Neural progenitor cell (in vitro differentiated cells): ENCODE results near the gene GORAB. TPM values are rescaled to one million over a fixed set of nuclear protein-coding genes. Genes with fewer than 3 reads are reported as not detected.

Experiments
- DNase-seq: peaks from one replicate; pipeline ENCODE4 v3.0.0-alpha.2; 2016; ENCODE audit warnings: low spot score
- H2AFZ ChIP-seq: fragments of 200-600 bp; sonication (generic); replicated peaks from 2 replicates; pipeline ENCODE4 v1.6.1; 2016; ENCODE audit warnings: antibody characterized with exemption
- H3F3A ChIP-seq: fragments of 200-600 bp; sonication (generic); 2 replicates; pipeline ENCODE4 v1.6.1; 2016; ENCODE audit warnings: antibody characterized with exemption, low read depth
- H3K27ac ChIP-seq: fragments of 200-600 bp; sonication (generic); 2 replicates; pipeline ENCODE4 v1.5.1; 2016; ENCODE audit warnings: mild to moderate bottlenecking
- H3K27me3 ChIP-seq: fragments of 200-600 bp; sonication (generic); 2 replicates; pipeline ENCODE4 v1.6.1; 2016; ENCODE audit warnings: mild to moderate bottlenecking, moderate library complexity
- H3K36me3 ChIP-seq: fragments of 200-600 bp; sonication (generic); 2 replicates; pipeline ENCODE4 v1.5.1; 2016
- H3K4me1 ChIP-seq: fragments of 200-600 bp; sonication (generic); 2 replicates; pipeline ENCODE4 v1.6.1; 2016; ENCODE audit warnings: mixed run types
- H3K4me2 ChIP-seq: fragments of 200-600 bp; sonication (generic); 2 replicates; pipeline ENCODE4 v1.6.1; 2016
- H3K4me3 ChIP-seq: fragments of 200-600 bp; sonication (generic); 2 replicates; pipeline ENCODE4 v1.5.1; 2016
- H3K79me2 ChIP-seq: fragments of 200-600 bp; sonication (generic); 2 replicates; pipeline ENCODE4 v1.6.1; 2016; ENCODE audit warnings: low read depth
- H3K9ac ChIP-seq: fragments of 200-600 bp; sonication (generic); 2 replicates; pipeline ENCODE4 v1.6.1; 2016
- H3K9me3 ChIP-seq: fragments of 200-600 bp; sonication (generic); 2 replicates; pipeline ENCODE4 v1.5.1; 2016; ENCODE audit warnings: low read depth
- H4K20me1 ChIP-seq: fragments of 200-600 bp; sonication (generic); 2 replicates; pipeline ENCODE4 v1.6.1; 2016; ENCODE audit warnings: low read depth
- H3K27ac Mint-ChIP-seq: 3 replicates; pipeline ENCODE4 v1.8.0; 2021; ENCODE audit warnings: mixed read lengths
- H3K27me3 Mint-ChIP-seq: 2 replicates; pipeline ENCODE4 v1.8.0; 2022; ENCODE audit warnings: low read depth, mild to moderate bottlenecking, inconsistent platforms, moderate library complexity, mixed read lengths; ENCODE audit not compliant: insufficient read depth
- H3K36me3 Mint-ChIP-seq: 3 replicates; pipeline ENCODE4 v1.8.0; 2021; ENCODE audit warnings: mixed read lengths
- H3K4me1 Mint-ChIP-seq: 3 replicates; pipeline ENCODE4 v1.8.0; 2021; ENCODE audit warnings: mixed read lengths
- H3K4me3 Mint-ChIP-seq: 3 replicates; pipeline ENCODE4 v1.8.0; 2021; ENCODE audit warnings: mild to moderate bottlenecking, moderate library complexity, mixed read lengths
- H3K9me3 Mint-ChIP-seq: 3 replicates; pipeline ENCODE4 v1.8.0; 2020; ENCODE audit warnings: mixed read lengths
- EZH2 ChIP-seq: fragments of 200-600 bp; sonication (generic); IDR thresholded peaks from 2 replicates; pipeline ENCODE4 v1.6.1; 2017; ENCODE audit warnings: antibody characterized with exemption, mild to moderate bottlenecking, moderate library complexity
- EZH2phosphoT487 ChIP-seq: fragments of 200-600 bp; sonication (generic); IDR thresholded peaks from 2 replicates; pipeline ENCODE4 v1.6.1; 2017; ENCODE audit warnings: antibody characterized with exemption
- total RNA-seq: library from RNA; depleted of rRNA; stranded (reverse); fragments of >200 nt; gene quantifications from 2 replicates; pipeline ENCODE4 v1.2.3, GENCODE V29; 2015; ENCODE audit warnings: low replicate concordance
- TF ChIP-seq, protein P1 (sequence below): fragments of 200-600 bp; sonication (generic); IDR thresholded peaks from 2 replicates; pipeline ENCODE4 v1.5.1; 2017; ENCODE audit warnings: antibody characterized with exemption, mild to moderate bottlenecking

Gene GORAB
- total RNA-seq, 1 donor from 2014 or later = 23.8 TPM

DNA sequence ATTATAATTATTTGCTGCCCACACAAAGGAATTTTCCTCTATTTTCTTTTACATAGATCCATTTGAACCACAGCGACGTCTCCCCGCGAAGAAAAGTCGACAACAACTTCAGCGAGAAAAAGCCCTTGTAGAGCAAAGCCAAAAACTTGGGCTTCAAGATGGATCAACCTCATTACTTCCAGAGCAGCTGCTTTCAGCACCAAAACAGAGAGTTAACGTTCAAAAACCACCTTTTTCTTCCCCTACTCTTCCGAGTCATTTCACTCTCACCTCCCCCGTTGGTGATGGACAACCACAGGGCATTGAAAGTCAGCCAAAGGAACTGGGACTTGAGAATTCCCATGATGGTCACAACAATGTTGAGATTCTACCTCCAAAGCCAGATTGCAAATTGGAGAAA, 7.2 kb downstream of the GORAB start:
- Histone ChIP-seq H3K27ac (no peak overlapping the region), H3K27me3 (no peaks in the 10 kb centered on the region), H3K4me2 (no peak overlapping the region), H3K79me2 (peaks cover 46% of the 10 kb centered on the region), H2AFZ (no peak overlapping the region), H3K4me1 (no peaks in the 10 kb centered on the region), H3K36me3 (peaks cover 11% of the 10 kb centered on the region), H3K9me3 (no peaks in the 10 kb centered on the region), H3K4me3 (no peak overlapping the region), H4K20me1 (no peaks in the 10 kb centered on the region), H3F3A (no peaks in the 10 kb centered on the region), H3K9ac (no peak overlapping the region)
- Mint-ChIP-seq H3K36me3 (peaks cover 37% of the 10 kb centered on the region), H3K9me3 (no peaks in the 10 kb centered on the region), H3K4me3 (no peak overlapping the region), H3K27ac (no peak overlapping the region), H3K4me1 (no peaks in the 10 kb centered on the region), H3K27me3 (no peaks in the 10 kb centered on the region)
- DNase-seq = no peak
- no peak for TF ChIP-seq EZH2
- TF ChIP-seq, protein P1, sequence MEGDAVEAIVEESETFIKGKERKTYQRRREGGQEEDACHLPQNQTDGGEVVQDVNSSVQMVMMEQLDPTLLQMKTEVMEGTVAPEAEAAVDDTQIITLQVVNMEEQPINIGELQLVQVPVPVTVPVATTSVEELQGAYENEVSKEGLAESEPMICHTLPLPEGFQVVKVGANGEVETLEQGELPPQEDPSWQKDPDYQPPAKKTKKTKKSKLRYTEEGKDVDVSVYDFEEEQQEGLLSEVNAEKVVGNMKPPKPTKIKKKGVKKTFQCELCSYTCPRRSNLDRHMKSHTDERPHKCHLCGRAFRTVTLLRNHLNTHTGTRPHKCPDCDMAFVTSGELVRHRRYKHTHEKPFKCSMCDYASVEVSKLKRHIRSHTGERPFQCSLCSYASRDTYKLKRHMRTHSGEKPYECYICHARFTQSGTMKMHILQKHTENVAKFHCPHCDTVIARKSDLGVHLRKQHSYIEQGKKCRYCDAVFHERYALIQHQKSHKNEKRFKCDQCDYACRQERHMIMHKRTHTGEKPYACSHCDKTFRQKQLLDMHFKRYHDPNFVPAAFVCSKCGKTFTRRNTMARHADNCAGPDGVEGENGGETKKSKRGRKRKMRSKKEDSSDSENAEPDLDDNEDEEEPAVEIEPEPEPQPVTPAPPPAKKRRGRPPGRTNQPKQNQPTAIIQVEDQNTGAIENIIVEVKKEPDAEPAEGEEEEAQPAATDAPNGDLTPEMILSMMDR = no peak
- no peak for TF ChIP-seq EZH2phosphoT487

DNA sequence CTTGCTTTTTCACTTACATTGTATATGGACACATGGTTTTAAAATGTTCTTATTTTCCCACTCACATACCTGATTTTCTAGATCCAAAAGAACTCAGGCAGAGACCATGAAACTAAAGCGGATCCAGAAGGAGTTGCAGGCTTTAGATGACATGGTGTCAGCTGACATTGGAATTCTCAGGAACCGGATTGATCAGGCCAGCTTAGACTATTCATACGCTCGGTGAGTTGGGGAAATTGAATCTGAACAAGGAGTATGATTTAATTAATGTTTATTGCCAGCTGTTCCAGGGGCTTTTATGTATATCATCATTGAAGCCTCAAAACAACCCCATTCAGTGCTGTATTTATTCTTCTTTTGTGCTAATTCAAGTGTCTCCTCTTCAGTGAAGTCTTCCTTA, 12.7 kb downstream of the GORAB start:
- no peaks in the 10 kb centered on the region for H3K4me1 Mint-ChIP-seq
- Histone ChIP-seq H3K4me3 (no peak overlapping the region), H4K20me1 (no peaks in the 10 kb centered on the region), H3K4me2 (no peak overlapping the region), H3F3A (no peaks in the 10 kb centered on the region), H3K4me1 (no peaks in the 10 kb centered on the region), H3K27ac (no peak overlapping the region), H3K79me2 (no peaks in the 10 kb centered on the region), H3K9ac (no peak overlapping the region), H3K36me3 (peaks cover 33% of the 10 kb centered on the region), H2AFZ (no peak overlapping the region), H3K27me3 (no peaks in the 10 kb centered on the region), H3K9me3 (no peaks in the 10 kb centered on the region)
- no peak overlapping the region for H3K4me3 Mint-ChIP-seq
- no peak for TF ChIP-seq EZH2
- TF ChIP-seq, protein P1 = no peak
- TF ChIP-seq EZH2phosphoT487 = no peak
- H3K27me3 Mint-ChIP-seq = no peaks in the 10 kb centered on the region
- no peaks in the 10 kb centered on the region for H3K9me3 Mint-ChIP-seq
- no peak for DNase-seq
- no peak overlapping the region for H3K27ac Mint-ChIP-seq
- H3K36me3 Mint-ChIP-seq = peaks cover 53% of the 10 kb centered on the region

DNA sequence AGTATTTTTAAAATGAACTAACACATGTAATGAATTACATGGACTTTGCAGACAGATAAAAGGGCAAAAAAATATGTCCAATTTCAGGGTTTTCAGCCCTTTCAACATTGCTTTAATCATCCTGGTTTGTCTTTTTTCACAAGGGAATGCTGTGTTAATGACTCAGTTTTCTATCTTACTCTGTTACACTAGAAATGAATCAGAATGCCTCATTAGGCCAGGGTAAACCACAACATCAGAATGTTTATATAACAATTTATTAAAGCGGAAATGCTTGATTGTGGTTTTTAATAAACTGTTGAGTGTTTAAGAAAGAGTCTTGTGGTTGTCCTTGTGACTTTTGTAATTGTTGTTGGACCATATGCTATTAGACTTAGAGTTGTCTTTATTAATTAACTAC, 13.5 kb downstream of the GORAB start:
- no peaks in the 10 kb centered on the region for H3K9me3 Mint-ChIP-seq
- no peak for DNase-seq
- no peaks in the 10 kb centered on the region for H3K9me3 ChIP-seq
- no peak overlapping the region for H3K9ac ChIP-seq
- no peak overlapping the region for H3K4me3 ChIP-seq
- H3K36me3 Mint-ChIP-seq = peaks cover 51% of the 10 kb centered on the region
- no peaks in the 10 kb centered on the region for H3K79me2 ChIP-seq
- H3F3A ChIP-seq = no peaks in the 10 kb centered on the region
- H3K4me3 Mint-ChIP-seq = no peak overlapping the region
- no peak overlapping the region for H2AFZ ChIP-seq
- H4K20me1 ChIP-seq = no peaks in the 10 kb centered on the region
- peaks cover 35% of the 10 kb centered on the region for H3K36me3 ChIP-seq
- no peaks in the 10 kb centered on the region for H3K27me3 Mint-ChIP-seq
- H3K27me3 ChIP-seq = no peaks in the 10 kb centered on the region
- H3K27ac Mint-ChIP-seq = no peak overlapping the region
- no peak overlapping the region for H3K27ac ChIP-seq
- no peak overlapping the region for H3K4me2 ChIP-seq
- TF ChIP-seq EZH2phosphoT487 (no peak), EZH2 (no peak)
- TF ChIP-seq, protein P1 = no peak
- H3K4me1 Mint-ChIP-seq = no peaks in the 10 kb centered on the region
- no peaks in the 10 kb centered on the region for H3K4me1 ChIP-seq

DNA sequence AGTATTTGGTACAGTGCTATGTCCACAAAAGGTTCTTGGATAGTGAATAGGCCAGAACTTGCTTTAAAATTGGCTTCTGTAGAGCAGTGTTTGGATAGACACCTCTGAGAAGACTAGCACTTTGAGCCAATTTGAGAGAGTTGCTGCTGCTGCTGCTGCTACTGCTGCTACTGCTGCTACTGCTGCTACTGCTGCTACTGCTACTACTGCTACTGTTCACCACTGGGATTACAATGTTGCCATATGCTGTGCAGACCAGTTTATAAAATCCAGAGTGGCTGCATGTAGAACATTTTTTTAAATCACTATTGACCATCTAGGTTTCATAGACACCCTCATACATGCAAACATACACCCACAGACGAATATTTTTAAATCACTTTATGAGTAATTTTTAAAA, 15.3 kb downstream of the GORAB start:
- Mint-ChIP-seq H3K27ac (no peak overlapping the region), H3K4me3 (no peak overlapping the region), H3K9me3 (no peaks in the 10 kb centered on the region), H3K4me1 (no peaks in the 10 kb centered on the region), H3K27me3 (no peaks in the 10 kb centered on the region), H3K36me3 (peaks cover 51% of the 10 kb centered on the region)
- no peaks in the 10 kb centered on the region for H3K27me3 ChIP-seq
- no peak overlapping the region for H3K4me3 ChIP-seq
- no peaks in the 10 kb centered on the region for H3K9me3 ChIP-seq
- H3K36me3 ChIP-seq = peaks cover 28% of the 10 kb centered on the region
- H4K20me1 ChIP-seq = no peaks in the 10 kb centered on the region
- no peaks in the 10 kb centered on the region for H3K4me1 ChIP-seq
- H3K9ac ChIP-seq = no peak overlapping the region
- no peak overlapping the region for H3K27ac ChIP-seq
- H3F3A ChIP-seq = no peaks in the 10 kb centered on the region
- DNase-seq = no peak
- no peak overlapping the region for H3K4me2 ChIP-seq
- H2AFZ ChIP-seq = no peak overlapping the region
- H3K79me2 ChIP-seq = no peaks in the 10 kb centered on the region
- TF ChIP-seq, protein P1 = no peak
- no peak for TF ChIP-seq EZH2phosphoT487
- TF ChIP-seq EZH2 = no peak
